GM12892 (cell line): ENCODE results near the gene PCDHA1.

Source experiments
- POLR2A ChIP-seq: IDR thresholded peaks from 2 replicates; pipeline ENCODE4 v1.6.1; 2011; ENCODE audit warnings: low read depth, low read length, control low read depth
- POLR2AphosphoS5 ChIP-seq: IDR thresholded peaks from 2 replicates; pipeline ENCODE4 v1.6.1; 2011; ENCODE audit warnings: low read depth, low read length, control low read depth
- TAF1 ChIP-seq: IDR thresholded peaks from 2 replicates; pipeline ENCODE4 v1.6.1; 2011; ENCODE audit warnings: low read depth, mild to moderate bottlenecking, control low read depth, low read length, borderline replicate concordance

GRCh38 chr5:140800816-140801493 lies 15.0 kb downstream of the PCDHA1 start, which contains the start of gene PCDHA3:
- TF ChIP-seq POLR2A (no peak), TAF1 (no peak), POLR2AphosphoS5 (no peak)
